Naive thymus-derived CD8-positive, alpha-beta T cell (primary cell): Measurements from ENCODE around the gene SLC41A1. TPM values are rescaled to one million over a fixed set of nuclear protein-coding genes. Genes with fewer than 3 reads are reported as not detected.
A peak's percentile ranks its signal among the peaks of the same experiment; 100 is the strongest.
"Not testable (repeated sequence)": the region's sequence is repeated elsewhere in the genome, so short reads cannot be mapped to it uniquely, and the experiment has no call there.

ENCODE experiments used
- ATAC-seq, 2 donors: fragments of 150-1000 bp; cut with Tn5 transposase in 1 of 2; sonication (Bioruptor Pico), chemical (Tn5 transposase) in 1 of 2; 1 replicate in 1 of 2; 2 replicates in 1 of 2; pipeline ENCODE4 v1.10.0; 2021; ENCODE audit warnings: mild to moderate bottlenecking in 2 of 2, moderate library complexity in 2 of 2
- POLR2A ChIA-PET: fragments of 350-600 bp; sonication (Branson Sonifier 250); formaldehyde crosslinking; loops from one replicate; lab custom pipeline; 2021; ENCODE audit warnings: antibody characterized with exemption; lab: Charles Lee
- DNase-seq, 10 donors: peaks; one replicate each; pipeline versions ENCODE4 v3.0.0 to v3.0.0-alpha.2; 2020 to 2022
- H3K27ac Mint-ChIP-seq, 10 donors: one replicate each; pipeline ENCODE4 v1.8.0; 2020 to 2022; ENCODE audit warnings: mild to moderate bottlenecking in 10 of 10, mixed read lengths in 10 of 10, moderate library complexity in 4 of 10, inconsistent platforms in 1 of 10
- H3K27me3 Mint-ChIP-seq, 5 donors: one replicate each; pipeline ENCODE4 v1.8.0; 2021 to 2022; ENCODE audit warnings: mixed read lengths in 5 of 5
- H3K36me3 Mint-ChIP-seq, 3 donors: one replicate each; pipeline ENCODE4 v1.8.0; 2020 to 2022; ENCODE audit warnings: mixed read lengths in 3 of 3, mild to moderate bottlenecking in 2 of 3, inconsistent platforms in 1 of 3
- H3K4me1 Mint-ChIP-seq, 4 donors: one replicate each; pipeline ENCODE4 v1.8.0; 2021 to 2022; ENCODE audit warnings: mixed read lengths in 4 of 4
- H3K4me3 Mint-ChIP-seq, 10 donors: one replicate each; pipeline ENCODE4 v1.8.0; 2020 to 2022; ENCODE audit warnings: mild to moderate bottlenecking in 10 of 10, mixed read lengths in 10 of 10, moderate library complexity in 6 of 10, inconsistent platforms in 1 of 10
- H3K9me3 Mint-ChIP-seq, 9 donors: one replicate each; pipeline ENCODE4 v1.8.0; 2020 to 2022; ENCODE audit warnings: mixed read lengths in 9 of 9, mild to moderate bottlenecking in 3 of 9, inconsistent platforms in 1 of 9, moderate library complexity in 1 of 9
- polyA plus RNA-seq, 3 donors: library from polyadenylated mRNA; unstranded; fragments of 300-500 nt; fragmentation: Illumina TruSeq; gene quantifications; one replicate each; pipeline ENCODE4 v1.2.3, GENCODE V29; 2021
- total RNA-seq, 8 experiments: library from RNA in 2 of 8; stranded (reverse) in 2 of 8; gene quantifications; one replicate each; pipeline ENCODE4 v1.2.3 and lab custom pipeline; 2021 to 2026

Gene SLC41A1
- total and polyA plus RNA-seq, 5 experiments from 2014 or later, result 9.0 to 31.0 (median 19.3) TPM

DNA sequence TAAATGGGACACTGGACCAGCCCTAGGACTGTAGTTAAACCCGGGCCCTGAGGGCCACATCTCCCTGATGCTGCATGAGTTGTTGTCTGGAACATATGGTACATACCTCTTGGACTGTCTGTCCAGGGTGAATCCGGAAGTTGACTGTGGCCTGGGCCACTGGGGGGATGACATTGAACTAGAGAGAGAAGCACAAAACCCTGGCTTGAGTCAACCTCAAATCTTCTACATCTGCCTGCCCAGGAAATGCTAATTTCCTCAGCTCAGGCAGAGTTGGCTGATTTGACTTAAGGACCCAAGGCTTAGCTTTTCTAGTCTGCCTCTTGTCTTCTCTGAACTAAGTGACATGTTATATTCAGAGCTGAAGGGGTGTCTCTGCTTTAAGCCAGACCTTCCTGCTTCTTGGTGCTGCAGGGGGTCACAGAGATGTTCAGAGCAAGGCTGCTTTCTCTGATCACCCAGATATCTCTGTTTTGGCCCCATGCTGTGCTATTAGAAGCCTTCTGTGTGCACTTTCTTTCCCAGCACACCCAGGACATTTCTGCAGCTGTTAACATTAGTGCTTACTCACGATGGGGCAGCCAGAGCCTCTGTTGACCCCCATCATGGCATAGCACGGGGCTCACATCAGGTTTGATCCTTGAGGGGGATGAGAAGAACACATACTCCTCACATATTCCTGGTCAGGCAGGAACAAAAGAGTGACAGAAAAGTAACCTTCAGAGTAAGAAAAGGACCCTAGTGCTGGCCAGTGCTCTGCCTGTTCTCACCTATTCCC, 27.3 kb upstream of the SLC41A1 start:
- no peak for ATAC-seq

DNA sequence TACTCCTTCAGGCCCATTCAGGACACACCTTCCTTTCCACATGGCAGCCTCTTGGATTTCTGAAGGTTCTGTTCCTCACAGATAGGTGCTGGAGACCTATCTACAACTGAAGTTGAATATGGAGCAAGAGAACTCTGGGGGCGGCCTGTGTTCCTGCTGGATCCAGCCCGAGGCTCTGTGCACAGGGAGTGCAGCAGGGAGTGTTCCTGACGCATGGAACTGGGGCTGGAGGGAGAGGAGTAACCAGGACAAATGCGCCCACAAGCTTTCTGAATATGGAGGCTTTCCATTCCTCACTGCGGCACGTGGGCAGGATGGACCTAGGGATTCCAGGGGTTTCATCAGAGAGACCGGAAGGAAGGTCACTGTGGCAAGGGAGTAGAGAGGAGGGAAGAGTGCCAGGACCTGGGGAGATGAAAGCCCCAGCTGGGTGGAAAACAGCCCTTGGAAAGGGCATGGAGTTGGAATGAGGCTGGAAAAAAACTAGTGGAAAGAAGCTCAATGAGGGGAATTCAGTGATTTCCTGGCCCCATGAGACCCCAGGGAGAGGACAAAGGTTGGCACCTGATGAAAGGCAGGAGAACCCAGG, 24.5 kb upstream of the SLC41A1 start:
- Mint-ChIP-seq H3K9me3 (no peaks in the 10 kb centered on the region), H3K4me3 (no peak overlapping the region), H3K36me3 (peaks cover 0 to 18% (median 8%) of the 10 kb centered on the region in 3 donors), H3K4me1 (peaks cover 0 to 7% (median 3%) of the 10 kb centered on the region in 4 donors), H3K27ac (no peak overlapping the region), H3K27me3 (no peaks in the 10 kb centered on the region)
- ATAC-seq (no peak), DNase-seq (no peak)
- POLR2A ChIA-PET, result no interaction called here

More for the DNA sequence above, 27.3 kb upstream of the SLC41A1 start:
- Mint-ChIP-seq H3K4me1 (peaks cover 0 to 11% (median 2%) of the 10 kb centered on the region in 4 donors), H3K9me3 (no peaks in the 10 kb centered on the region), H3K36me3 (peaks cover 0 to 29% (median 11%) of the 10 kb centered on the region in 3 donors), H3K27me3 (no peaks in the 10 kb centered on the region), H3K27ac (no peak overlapping the region), H3K4me3 (no peak overlapping the region)
- POLR2A ChIA-PET, result no interaction called here
- no peak for DNase-seq

DNA sequence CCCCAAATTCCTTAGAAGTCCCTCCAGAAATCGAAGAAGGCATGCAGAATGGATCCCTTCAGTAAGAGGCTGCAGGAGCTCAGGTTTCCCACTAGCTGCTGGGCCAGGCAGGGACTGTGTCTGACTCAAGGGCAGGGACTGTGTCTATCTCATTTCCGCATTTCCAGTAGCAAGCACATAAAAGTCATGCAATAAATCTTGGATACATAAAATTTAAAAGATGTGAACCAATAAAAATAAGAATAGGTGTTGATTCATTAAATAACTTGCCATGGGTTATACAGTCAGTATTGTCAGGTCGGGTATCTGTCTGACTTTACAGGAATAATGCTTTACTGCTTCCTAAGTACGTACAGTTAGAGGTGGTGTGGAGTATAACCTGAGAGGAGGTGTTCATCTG, 21.8 kb upstream of the SLC41A1 start:
- Mint-ChIP-seq H3K4me1 (peaks cover 0 to 10% (median 3%) of the 10 kb centered on the region in 4 donors), H3K36me3 (peaks cover 0 to 18% (median 10%) of the 10 kb centered on the region in 3 donors), H3K27ac (no peak overlapping the region), H3K4me3 (no peak overlapping the region), H3K9me3 (no peaks in the 10 kb centered on the region), H3K27me3 (no peaks in the 10 kb centered on the region)
- DNase-seq (no peak), ATAC-seq (no peak)
- POLR2A ChIA-PET, result interaction anchor here (0.6 kb wide), 1 partner anchor 158 kb away, joined by 3 read pairs; no protein-coding TSS in a partner anchor

DNA sequence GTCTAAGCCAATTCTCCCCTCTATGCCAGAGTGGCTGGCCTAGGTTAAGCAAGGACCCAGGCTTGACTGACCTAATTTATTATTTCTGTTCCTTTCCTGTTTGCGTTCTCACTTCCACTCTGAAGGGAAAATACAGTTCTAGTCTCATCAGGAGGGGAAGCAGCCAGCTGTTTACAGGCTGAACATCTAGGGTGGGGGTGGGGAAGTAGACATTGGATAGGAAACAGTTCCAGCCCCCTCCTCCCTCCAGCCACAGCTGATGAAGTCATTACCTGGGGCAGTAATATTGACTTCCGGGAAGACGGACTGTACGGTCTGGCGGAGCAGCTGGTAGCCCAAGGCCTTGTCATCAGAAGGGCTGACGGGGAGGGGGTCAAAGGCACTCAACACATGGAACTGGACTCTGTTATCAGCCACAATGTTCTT, 19.3 kb upstream of the SLC41A1 start:
- POLR2A ChIA-PET, result no interaction called here
- DNase-seq (no peak), ATAC-seq (no peak)
- H3K9me3 Mint-ChIP-seq, result no peaks in the 10 kb centered on the region
- H3K27me3 Mint-ChIP-seq, result no peaks in the 10 kb centered on the region
- peaks cover 0 to 10% (median under 1%) of the 10 kb centered on the region in 4 donors for H3K4me1 Mint-ChIP-seq
- no peak overlapping the region for H3K27ac Mint-ChIP-seq
- H3K36me3 Mint-ChIP-seq, result peaks cover 0 to 17% (median 9%) of the 10 kb centered on the region in 3 donors
- no peak overlapping the region for H3K4me3 Mint-ChIP-seq

DNA sequence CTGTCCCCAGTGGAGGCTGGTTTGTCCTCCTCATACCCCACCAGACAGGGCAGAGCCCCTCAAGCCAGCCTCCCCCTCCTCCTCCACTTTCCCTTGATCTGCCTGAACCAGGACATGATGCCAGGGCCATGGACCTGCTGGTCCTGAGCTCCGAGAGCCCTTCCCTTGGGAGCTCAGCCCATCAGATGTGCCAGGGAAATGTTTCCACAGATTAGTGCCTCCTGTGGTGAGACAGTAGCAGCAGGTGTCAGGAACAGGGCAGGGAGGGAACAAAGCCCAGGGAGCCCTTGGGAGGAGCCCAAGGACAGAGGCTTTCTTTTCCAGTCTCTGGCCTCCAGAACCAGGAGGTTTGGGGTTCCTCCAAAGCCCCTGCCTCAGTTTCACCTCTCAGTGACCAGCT, 14.6 kb upstream of the SLC41A1 start:
- DNase-seq (no peak), ATAC-seq (no peak)
- Mint-ChIP-seq H3K27ac (no peak overlapping the region), H3K4me1 (peaks cover 1 to 23% (median 6%) of the 10 kb centered on the region in 4 donors), H3K9me3 (peaks cover 0 to 6% (median 0%) of the 10 kb centered on the region in 9 donors), H3K4me3 (no peak overlapping the region), H3K36me3 (peaks cover 0 to 16% (median 6%) of the 10 kb centered on the region in 3 donors), H3K27me3 (no peaks in the 10 kb centered on the region)
- POLR2A ChIA-PET, result no interaction called here

DNA sequence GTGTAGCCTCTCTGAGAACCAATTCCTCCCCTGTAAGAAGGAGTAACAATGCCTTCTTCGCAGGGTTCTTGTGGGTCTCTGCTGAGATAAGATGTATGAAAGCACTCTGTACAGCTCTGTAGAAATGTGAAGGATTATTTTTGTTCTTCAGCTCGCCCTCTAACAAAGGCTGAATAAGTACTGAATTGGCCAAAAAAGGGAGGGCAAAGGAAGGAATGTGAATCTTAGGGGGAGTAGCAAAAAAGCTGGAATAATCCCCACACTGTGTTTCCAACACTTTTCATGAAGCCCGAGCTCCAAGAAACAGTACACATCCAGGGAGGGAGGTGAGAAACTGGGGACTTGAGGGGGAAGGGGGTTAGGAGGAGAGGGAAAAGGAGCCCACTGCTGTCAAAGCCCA, 14.0 kb upstream of the SLC41A1 start:
- peaks cover 0 to 16% (median 6%) of the 10 kb centered on the region in 3 donors for H3K36me3 Mint-ChIP-seq
- H3K4me3 Mint-ChIP-seq, result no peak overlapping the region
- no peak for DNase-seq
- H3K27ac Mint-ChIP-seq, result no peak overlapping the region
- H3K9me3 Mint-ChIP-seq, result peaks cover 0 to 6% (median 0%) of the 10 kb centered on the region in 9 donors
- no peaks in the 10 kb centered on the region for H3K27me3 Mint-ChIP-seq
- POLR2A ChIA-PET, result no interaction called here
- H3K4me1 Mint-ChIP-seq, result peaks cover 1 to 21% (median 6%) of the 10 kb centered on the region in 4 donors
- no peak for ATAC-seq

DNA sequence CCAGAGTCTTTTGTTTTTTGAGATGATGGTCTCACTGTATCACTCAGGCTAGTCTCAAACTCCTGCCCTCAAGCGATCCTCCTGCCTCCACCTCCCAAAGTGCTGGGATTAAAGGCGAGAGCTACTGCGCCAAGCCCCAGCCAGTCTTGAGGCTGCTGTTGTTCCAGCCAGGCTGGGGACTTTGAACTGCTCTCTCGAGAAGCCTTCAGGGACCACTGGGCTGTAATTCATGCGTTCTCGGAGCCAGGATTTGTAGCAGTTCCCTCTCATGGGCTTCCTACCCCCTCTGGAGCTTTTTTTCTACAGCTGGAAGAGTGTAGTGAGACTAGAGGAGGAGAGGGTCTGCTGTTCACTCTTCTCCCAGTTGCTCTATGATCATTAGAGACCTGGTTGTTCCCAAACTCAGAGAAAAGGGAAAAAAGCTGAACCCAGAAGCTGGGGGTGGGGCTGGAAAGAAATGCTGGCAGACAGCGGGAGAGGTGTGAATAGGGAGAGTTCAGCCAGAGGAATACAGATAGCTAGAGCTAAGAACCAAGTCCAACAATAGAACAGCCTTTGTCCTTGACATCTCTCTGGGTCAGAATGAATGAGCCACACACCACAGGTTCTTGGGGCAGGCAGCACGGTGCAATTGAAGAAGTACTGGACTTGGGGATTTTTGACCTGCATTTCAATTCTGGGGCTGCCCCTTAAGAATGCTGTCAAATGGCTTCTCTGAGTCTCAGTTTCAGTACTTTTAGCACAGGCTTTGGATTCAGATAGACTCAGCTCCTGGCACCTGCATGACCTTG, 13.2 kb upstream of the SLC41A1 start:
- DNase-seq, result no peak
- Mint-ChIP-seq H3K27me3 (no peaks in the 10 kb centered on the region), H3K4me1 (peaks cover 1 to 20% (median 6%) of the 10 kb centered on the region in 4 donors), H3K9me3 (peaks cover 0 to 6% (median 0%) of the 10 kb centered on the region in 9 donors), H3K36me3 (peaks cover 0 to 15% (median 5%) of the 10 kb centered on the region in 3 donors), H3K4me3 (no peak overlapping the region), H3K27ac (no peak overlapping the region)
- POLR2A ChIA-PET, result no interaction called here
- ATAC-seq, result no peak

DNA sequence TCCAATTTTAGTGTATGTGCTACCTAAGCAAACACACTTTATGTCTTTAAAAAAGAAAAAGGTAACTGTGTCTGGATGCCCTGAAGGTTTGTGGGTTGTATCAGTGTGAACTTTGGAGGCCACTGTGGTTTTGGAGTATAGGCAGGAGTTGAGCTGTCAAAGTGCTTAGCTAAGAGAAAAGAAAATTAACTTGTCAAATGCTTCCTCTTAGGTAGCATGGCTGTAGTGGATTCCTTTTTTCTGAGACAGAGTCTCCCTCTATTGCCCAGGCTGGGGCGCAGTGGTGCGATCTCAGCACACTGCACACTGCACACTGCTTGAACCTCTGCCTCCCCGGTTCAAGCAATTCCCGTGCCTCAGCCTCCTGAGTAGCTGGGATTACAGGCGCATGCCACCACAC, 11.2 kb upstream of the SLC41A1 start:
- peaks cover 0 to 6% (median 0%) of the 10 kb centered on the region in 9 donors for H3K9me3 Mint-ChIP-seq
- DNase-seq, result no peak
- no peak overlapping the region for H3K4me3 Mint-ChIP-seq
- no peak overlapping the region for H3K27ac Mint-ChIP-seq
- H3K27me3 Mint-ChIP-seq, result no peaks in the 10 kb centered on the region
- peaks cover 0 to 7% (median 4%) of the 10 kb centered on the region in 3 donors for H3K36me3 Mint-ChIP-seq
- no peak for ATAC-seq
- POLR2A ChIA-PET, result no interaction called here
- H3K4me1 Mint-ChIP-seq, result peaks cover 3 to 20% (median 7%) of the 10 kb centered on the region in 4 donors

DNA sequence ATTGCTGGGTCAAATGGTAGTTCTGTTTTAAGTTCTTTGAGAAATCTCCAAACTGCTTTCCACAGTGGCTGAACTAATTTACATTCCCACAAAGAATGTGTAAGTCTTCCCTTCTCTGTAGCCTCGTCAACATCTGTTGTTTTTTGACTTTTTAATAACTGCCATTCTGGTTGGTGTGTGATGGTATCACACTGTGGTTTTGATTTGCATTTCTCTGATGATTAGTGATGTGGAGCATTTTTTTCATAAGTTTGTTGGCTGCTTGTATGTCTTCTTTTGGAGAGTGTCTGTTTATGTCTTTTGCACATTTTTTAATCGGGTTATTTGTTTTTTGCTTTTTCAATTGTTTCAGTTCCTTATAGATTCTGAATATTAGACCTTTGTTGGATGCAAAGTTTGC, 10.3 kb upstream of the SLC41A1 start:
- Mint-ChIP-seq H3K4me1 (peaks cover 6 to 23% (median 11%) of the 10 kb centered on the region in 4 donors), H3K4me3 (peak overlapping the region in 1 of 10 donors; percentile 66)
- H3K27ac Mint-ChIP-seq, H3K9me3 Mint-ChIP-seq, H3K27me3 Mint-ChIP-seq, POLR2A ChIA-PET, H3K36me3 Mint-ChIP-seq, DNase-seq, ATAC-seq: not testable (repeated sequence)

DNA sequence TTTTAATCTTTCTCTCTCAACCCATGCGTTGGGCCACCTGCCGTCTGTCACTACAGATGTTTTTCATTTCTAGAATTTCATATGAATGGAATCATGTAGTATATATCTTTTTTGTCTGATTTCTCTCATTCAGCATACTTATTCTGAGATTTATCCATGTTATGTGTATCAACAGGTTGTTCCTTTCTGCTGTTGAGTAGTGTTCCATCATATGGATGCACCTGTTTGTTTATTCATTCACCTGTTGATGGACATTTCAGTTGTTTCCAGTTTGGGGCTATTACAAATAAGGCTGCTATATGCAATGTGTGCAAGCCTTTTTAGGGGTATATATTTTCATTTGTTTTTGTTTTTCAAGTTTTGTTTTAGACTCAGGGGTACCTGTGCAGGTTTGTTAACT, 9.4 kb upstream of the SLC41A1 start:
- Mint-ChIP-seq H3K4me1 (peaks cover 5 to 23% (median 14%) of the 10 kb centered on the region in 4 donors), H3K9me3 (peaks cover 0 to 6% (median 0%) of the 10 kb centered on the region in 9 donors), H3K27ac (no peak overlapping the region), H3K36me3 (peaks cover 0 to 2% (median 0%) of the 10 kb centered on the region in 3 donors), H3K4me3 (no peak overlapping the region), H3K27me3 (no peaks in the 10 kb centered on the region)
- POLR2A ChIA-PET, result no interaction called here
- no peak for ATAC-seq
- DNase-seq, result no peak

DNA sequence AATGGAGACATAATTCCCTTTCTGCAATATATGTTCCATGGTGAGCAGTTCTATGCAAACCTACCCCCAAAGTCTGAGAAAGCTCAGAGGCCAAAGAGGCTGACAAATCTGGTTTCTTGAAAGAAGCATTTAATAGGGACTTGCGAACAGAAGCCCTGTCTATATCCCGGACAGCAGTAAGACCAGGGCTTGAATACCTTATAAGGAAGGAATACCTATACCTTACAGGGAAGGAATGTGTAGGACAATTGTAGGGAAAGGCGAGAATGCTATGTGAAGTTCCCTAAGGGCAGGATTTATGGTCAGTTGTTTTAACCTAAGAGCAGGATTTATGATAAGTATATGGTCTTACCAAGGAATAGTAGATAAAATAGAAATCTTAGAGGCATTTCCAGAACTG, 5.0 kb upstream of the SLC41A1 start:
- Mint-ChIP-seq H3K27me3 (no peaks in the 10 kb centered on the region), H3K27ac (peak overlapping the region in 1 of 10 donors; percentile 29), H3K36me3 (no peaks in the 10 kb centered on the region), H3K4me1 (peaks cover 6 to 29% (median 19%) of the 10 kb centered on the region in 4 donors), H3K4me3 (no peak overlapping the region), H3K9me3 (peaks cover 0 to under 1% (median 0%) of the 10 kb centered on the region in 9 donors)
- DNase-seq (no peak), ATAC-seq (no peak)
- POLR2A ChIA-PET, result interaction anchor here (0.6 kb wide), 1 partner anchor 77 kb away, joined by 3 read pairs; no protein-coding TSS in a partner anchor

DNA sequence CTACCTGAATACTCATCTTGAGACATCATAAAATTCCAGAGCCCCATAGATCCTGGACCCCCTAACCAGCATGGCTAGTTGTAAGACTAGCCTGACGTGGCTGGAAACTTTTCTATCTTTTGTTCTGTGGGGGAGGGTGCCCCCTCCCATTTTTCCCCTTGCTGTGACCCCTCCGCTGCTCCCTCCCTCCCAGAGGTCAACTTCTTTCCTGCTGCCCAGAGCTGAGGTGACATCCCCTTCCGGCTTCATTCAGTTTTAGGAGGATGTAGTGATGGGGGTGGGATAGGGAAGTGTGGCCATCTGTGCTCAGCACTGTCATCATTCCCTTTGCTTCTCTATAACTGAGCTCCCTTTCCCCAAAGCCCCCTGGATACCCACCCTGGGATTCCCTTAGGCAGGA, 4.4 kb upstream of the SLC41A1 start:
- no peak for ATAC-seq
- no peak overlapping the region for H3K27ac Mint-ChIP-seq
- DNase-seq, result no peak
- no peaks in the 10 kb centered on the region for H3K9me3 Mint-ChIP-seq
- no peaks in the 10 kb centered on the region for H3K27me3 Mint-ChIP-seq
- H3K36me3 Mint-ChIP-seq, result no peaks in the 10 kb centered on the region
- peaks cover 7 to 31% (median 18%) of the 10 kb centered on the region in 4 donors for H3K4me1 Mint-ChIP-seq
- H3K4me3 Mint-ChIP-seq, result no peak overlapping the region
- POLR2A ChIA-PET, result no interaction called here
